D721Med (cell line): ENCODE data around the gene NAB2.

Source experiments
- DNase-seq: peaks from one replicate; pipeline ENCODE4 v3.0.0; 2011; ENCODE audit warnings: low spot score; ENCODE audit not compliant: insufficient read length
- FAIRE-seq: peaks from 2 replicates; lab custom pipeline; 2011; peaks lifted over from hg19 to GRCh38; lab: Jason Lieb, UNC
- TF ChIP-seq, protein P1 (sequence below): IDR thresholded peaks from 2 replicates; pipeline ENCODE4 v1.5.1; 2012; ENCODE audit warnings: mild to moderate bottlenecking, control low read depth; ENCODE audit not compliant: insufficient read depth; ENCODE audit errors: missing control alignments

Gene NAB2

DNA sequence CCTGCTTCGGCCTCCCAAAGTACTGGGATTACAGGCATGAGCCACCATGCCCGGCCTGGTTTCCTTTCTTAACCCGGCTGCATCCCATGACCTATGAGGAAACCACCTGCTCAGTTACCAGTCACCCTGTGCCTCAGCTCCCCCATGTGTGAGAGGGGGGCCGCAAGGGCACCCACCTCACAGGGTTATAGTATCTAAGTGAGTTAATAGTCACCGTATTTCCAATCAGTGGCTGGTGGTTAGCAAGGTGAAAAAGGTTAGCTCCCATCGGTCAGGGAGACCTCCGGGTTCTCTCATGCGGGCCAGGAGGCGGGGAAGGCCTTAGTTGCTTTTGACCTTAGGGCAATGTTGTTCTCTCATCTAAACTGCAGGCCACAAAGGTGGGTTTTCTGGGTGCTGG, 46.0 kb downstream of the NAB2 start:
- TF ChIP-seq, protein P1, sequence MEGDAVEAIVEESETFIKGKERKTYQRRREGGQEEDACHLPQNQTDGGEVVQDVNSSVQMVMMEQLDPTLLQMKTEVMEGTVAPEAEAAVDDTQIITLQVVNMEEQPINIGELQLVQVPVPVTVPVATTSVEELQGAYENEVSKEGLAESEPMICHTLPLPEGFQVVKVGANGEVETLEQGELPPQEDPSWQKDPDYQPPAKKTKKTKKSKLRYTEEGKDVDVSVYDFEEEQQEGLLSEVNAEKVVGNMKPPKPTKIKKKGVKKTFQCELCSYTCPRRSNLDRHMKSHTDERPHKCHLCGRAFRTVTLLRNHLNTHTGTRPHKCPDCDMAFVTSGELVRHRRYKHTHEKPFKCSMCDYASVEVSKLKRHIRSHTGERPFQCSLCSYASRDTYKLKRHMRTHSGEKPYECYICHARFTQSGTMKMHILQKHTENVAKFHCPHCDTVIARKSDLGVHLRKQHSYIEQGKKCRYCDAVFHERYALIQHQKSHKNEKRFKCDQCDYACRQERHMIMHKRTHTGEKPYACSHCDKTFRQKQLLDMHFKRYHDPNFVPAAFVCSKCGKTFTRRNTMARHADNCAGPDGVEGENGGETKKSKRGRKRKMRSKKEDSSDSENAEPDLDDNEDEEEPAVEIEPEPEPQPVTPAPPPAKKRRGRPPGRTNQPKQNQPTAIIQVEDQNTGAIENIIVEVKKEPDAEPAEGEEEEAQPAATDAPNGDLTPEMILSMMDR: no peak
- no peak for DNase-seq
- FAIRE-seq: no peak

GRCh38 chr12:57135527-57136326, 46.8 kb downstream of the NAB2 start:
- DNase-seq: no peak
- FAIRE-seq: no peak
- TF ChIP-seq, protein P1: no peak

DNA sequence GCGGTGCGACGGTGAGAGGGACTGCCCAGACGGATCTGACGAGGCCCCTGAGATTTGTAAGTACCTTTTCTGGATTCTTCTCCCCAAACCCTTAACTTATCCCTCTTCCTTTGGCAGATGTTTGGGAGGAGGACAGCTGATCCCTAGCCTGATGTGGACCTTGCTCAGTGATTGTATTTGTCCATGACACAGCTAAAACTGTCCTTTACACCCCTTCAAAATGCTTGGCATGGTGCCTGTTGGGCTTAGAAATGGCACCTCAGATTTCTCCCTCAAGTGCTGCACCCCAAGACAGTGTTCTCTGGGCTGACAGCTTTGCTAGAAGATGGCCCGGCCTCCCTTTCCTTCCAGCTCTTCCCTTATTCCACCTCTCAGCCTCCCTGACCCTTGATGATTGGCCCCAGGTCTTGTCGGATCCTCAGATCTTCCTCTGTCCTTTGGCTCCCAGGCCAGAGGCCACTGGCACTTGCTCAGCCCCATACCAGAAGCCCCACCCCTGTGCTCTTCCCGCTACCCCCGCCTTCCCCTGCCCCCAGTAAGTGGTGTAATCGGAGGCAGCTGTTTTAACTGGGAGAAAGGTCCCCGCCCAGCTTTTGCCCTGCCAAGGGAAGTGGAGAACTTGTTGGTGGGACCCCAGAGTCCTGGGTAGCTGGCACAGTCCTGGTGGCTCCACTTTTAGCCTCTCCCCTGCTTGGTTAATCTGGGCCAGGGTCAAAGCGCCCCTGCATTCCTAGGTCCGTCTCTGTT, 49.8 kb downstream of the NAB2 start:
- no peak for DNase-seq
- TF ChIP-seq, protein P1: no peak
- no peak for FAIRE-seq

DNA sequence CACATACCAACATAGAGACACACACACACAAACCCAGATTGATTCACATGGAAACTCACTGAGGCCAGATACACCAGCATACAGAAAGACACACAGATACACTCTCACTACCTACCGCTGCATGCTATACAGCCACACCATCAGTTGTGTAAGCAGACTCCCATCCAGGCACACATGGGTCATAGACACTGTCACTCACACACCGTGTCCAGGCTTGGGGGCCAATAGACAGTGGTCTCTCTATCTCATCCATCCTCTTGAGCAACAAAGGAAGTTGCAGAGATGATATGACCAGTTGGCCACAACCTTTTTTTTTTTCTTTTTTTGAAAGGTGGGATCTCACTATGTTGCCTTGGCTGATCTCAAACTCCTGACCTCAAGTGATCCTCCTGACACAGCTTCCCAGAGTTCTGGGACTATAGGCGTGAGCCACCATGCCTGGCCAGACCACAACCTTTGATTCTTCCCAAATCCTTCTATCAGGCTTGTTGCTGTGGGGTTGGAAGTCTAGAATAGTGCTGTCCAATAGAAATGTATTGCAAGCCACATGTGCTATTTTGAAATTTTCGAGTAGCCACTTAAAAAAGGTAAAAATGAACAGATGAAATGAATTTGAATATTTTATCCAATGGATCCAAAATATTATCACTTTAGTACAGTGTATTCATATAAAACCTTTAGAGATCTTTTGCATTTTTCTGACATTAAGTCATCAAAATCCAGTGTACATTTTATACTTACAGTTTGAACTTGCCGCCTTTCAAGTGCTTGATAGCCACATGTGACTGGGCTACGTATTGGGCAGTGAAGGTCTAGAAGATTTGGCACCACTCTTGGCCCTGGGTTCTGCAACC, 51.1 kb downstream of the NAB2 start:
- TF ChIP-seq, protein P1: no peak
- FAIRE-seq (no peak), DNase-seq (no peak)

DNA sequence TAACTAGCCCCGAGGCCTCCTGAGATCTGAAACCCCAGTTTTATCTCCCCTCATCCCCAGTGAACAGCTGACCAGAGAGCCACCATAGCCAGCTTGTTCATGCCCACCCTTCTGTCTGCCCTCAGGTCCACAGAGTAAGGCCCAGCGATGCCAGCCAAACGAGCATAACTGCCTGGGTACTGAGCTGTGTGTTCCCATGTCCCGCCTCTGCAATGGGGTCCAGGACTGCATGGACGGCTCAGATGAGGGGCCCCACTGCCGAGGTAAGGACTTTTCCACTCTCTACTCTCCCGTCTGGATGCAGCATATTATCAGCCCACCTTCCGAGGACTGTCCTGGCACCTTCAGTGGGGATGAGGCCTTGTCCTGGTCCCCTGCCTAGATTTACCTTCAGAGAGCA, 52.3 kb downstream of the NAB2 start:
- TF ChIP-seq, protein P1: no peak
- DNase-seq: no peak

GRCh38 chr12:57142121-57142520, 53.2 kb downstream of the NAB2 start:
- no peak for DNase-seq

More for the DNA sequence above, 52.3 kb downstream of the NAB2 start:
- no peak for FAIRE-seq

More at GRCh38 chr12:57142121-57142520, 53.2 kb downstream of the NAB2 start:
- TF ChIP-seq, protein P1: no peak
- no peak for FAIRE-seq
